ES-I3 (cell line): ENCODE results near the gene PRIMA1.

Experiments
- H3K36me3 ChIP-seq: 2 replicates; pipeline ENCODE4 v1.6.1; 2013; ENCODE audit warnings: mild to moderate bottlenecking, low read length, control low read depth, moderate library complexity; ENCODE audit not compliant: insufficient read depth
- H3K4me1 ChIP-seq: 2 replicates; pipeline ENCODE4 v1.6.1; 2013; ENCODE audit warnings: mild to moderate bottlenecking, control low read depth, low read length; ENCODE audit not compliant: insufficient read depth
- H3K9ac ChIP-seq: 2 replicates; pipeline ENCODE4 v1.6.1; 2013; ENCODE audit warnings: low read depth, mild to moderate bottlenecking, low read length, moderate library complexity
- H3K9me3 ChIP-seq: 2 replicates; pipeline ENCODE4 v1.6.1; 2013; ENCODE audit warnings: mild to moderate bottlenecking, low read length, moderate library complexity; ENCODE audit not compliant: control insufficient read depth, insufficient read depth

Gene PRIMA1

DNA sequence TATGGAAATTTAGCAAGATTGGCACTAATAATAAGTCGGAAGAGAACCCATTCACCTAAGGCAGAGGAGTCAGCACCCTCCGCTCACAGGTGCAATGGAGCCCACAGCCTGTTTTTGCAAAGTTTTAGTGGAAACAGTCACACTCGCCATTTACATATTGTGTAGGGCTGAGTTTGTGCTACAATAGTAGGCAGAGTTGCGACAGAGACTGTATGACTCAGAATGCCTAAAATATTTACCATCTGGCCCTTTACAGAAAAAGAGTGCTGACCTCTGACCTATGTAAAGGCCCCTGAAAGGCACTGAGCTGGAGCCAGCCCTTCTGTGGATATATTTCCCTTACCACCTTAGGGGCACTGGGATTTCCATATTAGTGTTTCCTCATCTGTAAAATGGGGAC is 79.0 kb downstream of the PRIMA1 start:
- Histone ChIP-seq H3K9ac (no peak overlapping the region), H3K9me3 (no peaks in the 10 kb centered on the region), H3K4me1 (peaks cover 18% of the 10 kb centered on the region; the same call in 1 of the 2 replicates), H3K36me3 (no peaks in the 10 kb centered on the region)

DNA sequence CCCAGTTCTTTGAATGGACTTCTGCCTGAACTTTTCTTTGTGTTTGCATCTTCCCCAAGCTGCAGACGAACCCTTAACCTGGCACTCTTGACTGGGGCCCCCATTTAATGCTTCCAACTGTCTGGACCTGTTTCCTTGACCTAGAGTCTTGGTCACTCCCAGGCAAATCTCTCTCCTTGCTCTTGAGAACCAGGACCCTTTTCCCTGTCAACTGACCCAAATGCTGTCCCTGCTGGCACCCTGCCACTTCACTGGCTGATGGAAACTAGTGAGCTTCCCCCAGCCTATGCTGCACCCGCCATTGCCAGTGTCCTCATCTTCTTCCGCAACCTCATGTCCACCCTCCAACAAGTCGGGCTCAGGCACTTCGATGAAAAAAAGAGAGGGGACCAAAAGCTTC is 79.5 kb downstream of the PRIMA1 start:
- H3K36me3 ChIP-seq = no peaks in the 10 kb centered on the region

DNA sequence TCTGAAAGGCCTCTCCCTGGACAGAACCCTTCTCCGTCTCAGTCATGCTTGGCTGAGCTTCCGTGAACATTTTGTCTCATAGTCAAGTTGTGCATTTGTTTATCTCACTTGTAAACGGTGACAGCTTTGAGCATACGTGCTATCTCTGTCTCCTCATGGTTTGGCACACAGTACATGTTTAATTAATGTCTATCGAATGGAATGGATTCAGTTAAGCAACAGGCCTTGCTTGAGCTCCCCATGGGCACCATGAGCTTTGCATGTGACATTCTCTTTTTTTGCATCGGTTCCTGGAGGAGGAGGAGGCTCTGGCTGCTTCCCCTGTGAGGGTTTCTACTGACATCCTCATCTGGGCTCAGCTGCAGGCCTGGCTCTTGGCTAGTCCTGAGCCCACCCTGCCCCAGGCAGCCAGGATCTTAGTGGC is 80.0 kb downstream of the PRIMA1 start:
- Histone ChIP-seq H3K9me3 (no peaks in the 10 kb centered on the region), H3K4me1 (peaks cover 18% of the 10 kb centered on the region; the same call in 1 of the 2 replicates), H3K36me3 (no peaks in the 10 kb centered on the region)

More for the DNA sequence above, 79.5 kb downstream of the PRIMA1 start:
- H3K9me3 ChIP-seq = no peaks in the 10 kb centered on the region
- H3K4me1 ChIP-seq = peaks cover 18% of the 10 kb centered on the region; the same call in 1 of the 2 replicates
- H3K9ac ChIP-seq = no peak overlapping the region

DNA sequence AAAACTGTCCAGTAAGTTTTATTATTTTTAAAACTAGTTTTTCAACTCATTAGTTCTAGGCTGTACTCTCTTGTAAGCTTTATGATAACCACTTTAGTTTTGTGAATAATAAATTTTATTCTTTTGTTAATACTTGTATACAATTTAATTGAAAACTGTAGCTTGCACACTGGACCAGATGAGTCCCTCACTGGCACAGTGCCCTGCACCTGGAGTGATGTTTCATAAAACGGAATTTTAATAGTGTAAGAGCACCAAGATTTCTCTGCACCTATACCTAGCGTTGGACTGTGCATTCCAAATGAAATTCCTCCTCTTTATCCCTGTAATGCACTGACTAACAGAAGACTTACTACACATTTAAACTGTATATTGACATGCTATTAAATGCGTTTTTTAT is 80.8 kb downstream of the PRIMA1 start:
- Histone ChIP-seq H3K4me1 (peaks cover 9% of the 10 kb centered on the region; the same call in 1 of the 2 replicates), H3K9ac (no peak overlapping the region), H3K9me3 (no peaks in the 10 kb centered on the region), H3K36me3 (no peaks in the 10 kb centered on the region)

More for the DNA sequence above, 80.0 kb downstream of the PRIMA1 start:
- H3K9ac ChIP-seq = no peak overlapping the region

DNA sequence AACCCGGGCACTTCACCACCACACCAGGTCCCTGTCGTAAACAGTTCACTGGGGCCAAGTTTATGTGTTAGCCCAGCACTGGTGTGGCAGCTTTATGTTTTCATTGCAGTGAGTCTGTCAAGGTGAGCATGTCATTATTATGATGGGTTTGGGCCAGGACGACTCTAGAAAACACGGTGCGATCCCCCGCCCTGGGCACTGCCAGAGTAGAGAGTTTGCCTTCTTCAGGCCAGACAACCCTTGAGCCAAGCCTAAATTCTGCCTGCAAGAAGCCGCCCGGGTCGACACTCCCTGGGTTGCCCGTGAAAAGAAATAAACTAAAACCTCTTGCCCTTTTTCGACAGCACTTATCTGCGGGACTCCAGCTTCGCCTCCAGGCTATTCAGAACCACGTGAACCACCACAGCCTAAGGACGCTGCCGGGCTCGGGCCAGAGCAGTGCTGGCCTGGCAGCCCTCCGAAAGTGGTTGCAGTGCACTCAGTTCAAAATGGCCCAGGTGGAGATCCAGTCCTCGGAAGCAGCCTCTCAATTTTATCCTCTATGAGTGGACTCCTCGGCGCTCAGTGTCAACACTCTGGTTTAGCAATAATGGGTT is 81.8 kb downstream of the PRIMA1 start:
- Histone ChIP-seq H3K4me1 (peaks cover 5% of the 10 kb centered on the region; the same call in 1 of the 2 replicates), H3K9me3 (no peaks in the 10 kb centered on the region), H3K36me3 (no peaks in the 10 kb centered on the region), H3K9ac (no peak overlapping the region)

DNA sequence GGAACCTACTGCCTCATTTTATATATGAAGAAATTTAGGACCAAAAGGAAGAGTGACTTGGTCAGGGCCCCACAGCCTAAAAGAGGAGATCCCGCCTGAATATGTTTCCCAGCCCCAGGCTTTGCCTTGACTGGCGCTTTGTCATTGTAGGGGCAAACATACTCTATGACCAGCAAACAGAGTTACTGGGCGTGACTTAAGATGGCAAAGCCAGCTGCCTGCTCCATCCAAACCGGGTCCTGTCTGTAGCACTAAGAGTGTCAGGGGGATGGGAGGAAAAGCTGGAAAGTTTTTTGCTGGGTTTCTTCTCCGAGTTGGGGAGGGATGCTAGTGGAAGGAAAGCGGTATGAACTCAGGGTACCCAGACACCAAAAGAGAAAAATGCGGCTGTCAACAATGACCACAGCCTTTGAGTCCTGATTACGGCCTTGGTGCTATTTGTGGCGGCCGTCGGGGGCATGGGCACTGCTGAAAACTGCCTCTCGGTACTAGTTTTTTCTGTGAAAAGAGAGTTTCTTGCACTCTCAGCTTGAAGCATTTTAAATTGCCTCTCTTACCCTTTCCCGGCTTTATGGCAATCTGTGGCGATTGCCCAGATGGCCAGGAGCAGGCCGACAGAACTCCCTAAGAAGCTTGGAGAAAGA is 82.7 kb downstream of the PRIMA1 start:
- Histone ChIP-seq H3K4me1 (peaks cover 5% of the 10 kb centered on the region; the same call in 1 of the 2 replicates), H3K9me3 (no peaks in the 10 kb centered on the region), H3K9ac (no peak overlapping the region), H3K36me3 (no peaks in the 10 kb centered on the region)

DNA sequence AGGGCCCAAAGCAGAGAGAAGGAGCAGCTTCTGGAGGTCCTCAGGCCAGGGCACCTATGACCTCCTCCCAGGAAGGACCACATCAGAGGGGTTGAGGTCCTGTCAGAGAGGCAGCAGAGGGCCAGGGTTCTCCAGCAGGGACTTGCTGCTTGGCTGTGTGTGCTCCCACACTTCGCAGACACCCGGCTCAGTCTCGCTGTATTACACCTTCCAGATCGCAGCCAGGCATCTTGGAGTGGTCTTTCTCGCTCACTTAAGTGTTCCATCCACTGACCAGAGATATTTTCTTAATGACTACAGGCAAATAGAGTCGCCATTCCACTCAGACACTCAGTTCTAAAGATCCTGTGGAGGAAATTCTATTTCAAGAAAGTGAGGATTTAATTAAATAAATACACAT is 84.3 kb downstream of the PRIMA1 start:
- no peaks in the 10 kb centered on the region for H3K36me3 ChIP-seq
- H3K9ac ChIP-seq = no peak overlapping the region
- H3K9me3 ChIP-seq = no peaks in the 10 kb centered on the region
- H3K4me1 ChIP-seq = no peaks in the 10 kb centered on the region

DNA sequence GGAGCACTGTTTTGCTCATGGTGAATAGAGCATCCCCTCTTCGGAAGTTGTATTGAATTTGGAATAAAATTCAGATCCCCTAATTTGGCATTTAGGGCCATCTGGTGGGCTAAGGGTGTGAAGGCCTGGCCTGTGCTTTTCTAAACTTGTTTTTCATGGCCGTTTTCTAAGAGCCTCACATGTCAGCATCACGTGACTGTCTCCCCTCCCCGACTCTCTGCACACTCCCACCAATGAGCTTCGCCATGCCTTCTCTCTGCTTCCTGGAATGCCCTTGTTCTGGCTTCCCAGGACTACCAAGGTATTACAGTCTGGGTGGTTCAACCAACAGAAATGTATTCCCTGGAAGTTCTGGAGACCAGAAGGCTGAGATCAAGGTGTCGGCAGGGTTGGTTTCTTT is 85.3 kb downstream of the PRIMA1 start:
- H3K9me3 ChIP-seq = no peaks in the 10 kb centered on the region
- no peaks in the 10 kb centered on the region for H3K4me1 ChIP-seq
- H3K9ac ChIP-seq = no peak overlapping the region
- no peaks in the 10 kb centered on the region for H3K36me3 ChIP-seq

DNA sequence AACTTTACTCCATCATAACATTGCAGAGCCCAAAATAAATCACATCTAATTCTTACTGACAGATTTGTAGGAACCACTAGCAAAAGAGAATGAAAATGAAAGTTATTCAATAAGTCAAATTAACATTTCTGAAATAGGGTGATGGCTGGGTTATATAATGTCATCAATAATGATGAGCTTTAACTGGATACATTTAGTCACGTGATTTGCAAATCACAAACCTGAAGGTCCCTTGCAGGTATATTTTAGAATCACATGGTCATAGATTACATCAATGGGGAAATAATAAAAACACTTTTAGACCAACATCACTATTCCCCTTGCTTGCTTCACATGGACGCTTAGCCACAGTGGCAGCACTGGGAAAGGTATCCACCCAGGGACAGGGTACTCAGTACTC is 86.7 kb downstream of the PRIMA1 start:
- Histone ChIP-seq H3K36me3 (no peaks in the 10 kb centered on the region), H3K9me3 (no peaks in the 10 kb centered on the region), H3K4me1 (no peaks in the 10 kb centered on the region), H3K9ac (no peak overlapping the region)

DNA sequence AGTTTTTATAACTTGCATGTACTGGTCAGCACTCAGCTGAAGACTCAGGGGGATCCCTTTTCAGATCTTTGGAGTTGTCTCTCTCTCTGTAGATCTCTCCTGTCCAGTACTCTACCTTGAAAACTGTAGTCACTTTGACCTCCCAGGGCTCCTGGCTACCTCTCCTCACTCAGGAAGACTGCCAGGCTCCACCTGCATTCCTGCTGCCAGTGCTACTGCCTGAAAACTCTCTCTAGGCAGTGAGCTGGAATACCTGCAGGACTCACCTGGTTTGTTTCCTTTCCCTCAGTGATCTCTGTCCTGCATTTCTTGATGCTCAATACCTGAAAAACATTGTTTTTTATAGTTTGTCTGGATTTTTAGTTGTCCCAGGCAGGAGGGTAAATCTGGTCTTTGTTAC is 87.4 kb downstream of the PRIMA1 start:
- H3K36me3 ChIP-seq = no peaks in the 10 kb centered on the region
- H3K9me3 ChIP-seq = no peaks in the 10 kb centered on the region
- no peaks in the 10 kb centered on the region for H3K4me1 ChIP-seq
- no peak overlapping the region for H3K9ac ChIP-seq

DNA sequence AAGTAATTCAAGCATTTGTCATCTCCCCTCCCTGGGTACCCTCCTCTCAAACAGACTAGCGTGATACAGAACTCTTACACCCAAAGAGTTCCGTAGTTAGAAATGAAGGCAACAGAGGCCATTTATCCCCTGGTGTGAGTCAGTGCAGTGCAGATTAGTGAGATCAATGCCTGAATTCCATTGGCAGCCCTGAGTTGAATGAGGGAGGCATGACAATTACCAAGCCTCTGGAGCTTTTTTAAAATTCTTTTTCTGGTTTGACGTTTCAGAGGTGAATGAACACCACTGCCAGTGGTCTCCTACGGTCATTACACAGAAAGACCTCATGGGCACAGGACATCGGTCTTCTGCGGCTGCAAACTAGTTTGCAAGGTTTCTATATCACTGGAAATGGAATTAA is 94.4 kb downstream of the PRIMA1 start:
- H3K36me3 ChIP-seq = no peaks in the 10 kb centered on the region
- H3K9me3 ChIP-seq = no peaks in the 10 kb centered on the region
- peaks cover 23% of the 10 kb centered on the region for H3K4me1 ChIP-seq
- no peak overlapping the region for H3K9ac ChIP-seq

DNA sequence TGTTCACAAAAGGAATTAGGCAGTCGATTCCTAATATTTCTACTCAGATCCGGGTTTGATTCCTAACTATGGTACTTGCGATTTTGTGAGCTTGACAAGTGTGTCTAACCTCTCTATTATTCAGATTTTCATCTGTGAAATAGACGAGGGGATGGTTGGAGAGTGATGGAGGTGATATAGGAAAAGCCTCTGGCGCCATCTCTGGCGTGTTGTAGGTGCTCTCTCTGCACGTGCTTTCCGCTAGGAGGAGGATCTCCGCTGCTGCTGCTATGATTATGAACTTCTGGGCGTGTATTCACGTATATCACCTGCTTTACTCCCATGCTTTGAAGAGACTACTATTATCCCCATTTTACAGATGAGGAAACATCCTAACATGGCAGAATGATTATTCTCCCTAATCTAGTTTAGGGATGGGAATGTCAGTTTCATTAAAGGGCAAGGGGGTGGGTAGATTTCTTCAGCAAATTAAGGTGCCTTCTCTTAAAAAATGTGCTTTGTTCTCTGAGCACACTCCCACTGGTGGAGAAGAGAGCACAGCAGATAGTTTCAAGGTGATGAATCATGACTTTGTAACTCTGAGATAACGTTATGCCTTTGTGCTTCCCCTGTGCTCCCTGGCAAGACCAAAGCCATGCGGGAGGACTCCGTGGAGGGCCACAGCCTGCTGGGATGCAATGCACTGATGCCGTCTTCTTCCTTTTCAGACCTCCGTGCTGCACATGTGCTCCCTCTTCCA is 97.1 kb downstream of the PRIMA1 start:
- Histone ChIP-seq H3K9ac (no peak overlapping the region), H3K4me1 (peaks cover 44% of the 10 kb centered on the region), H3K9me3 (no peaks in the 10 kb centered on the region), H3K36me3 (no peaks in the 10 kb centered on the region)

DNA sequence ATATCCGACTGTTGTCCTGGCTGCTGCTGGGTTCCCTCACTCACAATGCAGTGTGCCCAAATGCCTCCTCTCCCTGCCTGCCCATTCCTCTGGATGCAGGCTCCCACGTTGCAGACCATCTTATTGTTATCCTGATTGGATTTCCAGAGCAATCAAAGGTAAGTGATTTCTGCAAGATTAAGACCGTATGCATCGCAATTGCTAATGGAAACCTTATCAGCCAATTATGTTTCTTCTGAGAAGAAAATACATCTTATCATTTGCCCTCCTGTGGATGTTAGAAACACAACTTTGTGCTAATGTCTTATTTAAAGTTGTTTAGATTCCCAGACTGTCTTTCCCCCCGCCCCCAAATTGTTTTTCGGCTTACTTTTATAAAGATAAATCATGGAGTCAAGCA is 98.1 kb downstream of the PRIMA1 start:
- Histone ChIP-seq H3K36me3 (no peaks in the 10 kb centered on the region), H3K9ac (no peak overlapping the region), H3K4me1 (peaks cover 47% of the 10 kb centered on the region), H3K9me3 (no peaks in the 10 kb centered on the region)

DNA sequence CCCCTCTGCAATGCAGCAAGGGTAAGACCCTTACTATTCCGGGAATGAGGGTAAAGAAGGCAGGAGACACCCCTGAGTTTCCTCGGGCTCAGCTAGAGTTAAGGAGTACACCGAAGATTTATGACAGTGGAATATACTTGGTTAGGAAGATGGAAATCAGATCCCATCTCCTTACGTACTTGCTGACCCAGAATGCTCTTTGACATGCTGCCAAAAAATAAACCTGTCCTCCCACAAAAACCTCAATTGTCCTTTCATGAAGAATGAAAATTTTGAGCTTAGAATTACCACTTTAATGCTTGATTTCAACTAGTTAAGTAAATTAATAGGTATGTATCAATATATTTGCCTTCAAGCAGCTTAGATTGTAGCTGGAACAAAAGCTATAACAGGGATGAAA is 99.5 kb downstream of the PRIMA1 start:
- Histone ChIP-seq H3K36me3 (no peaks in the 10 kb centered on the region), H3K9ac (no peak overlapping the region)

DNA sequence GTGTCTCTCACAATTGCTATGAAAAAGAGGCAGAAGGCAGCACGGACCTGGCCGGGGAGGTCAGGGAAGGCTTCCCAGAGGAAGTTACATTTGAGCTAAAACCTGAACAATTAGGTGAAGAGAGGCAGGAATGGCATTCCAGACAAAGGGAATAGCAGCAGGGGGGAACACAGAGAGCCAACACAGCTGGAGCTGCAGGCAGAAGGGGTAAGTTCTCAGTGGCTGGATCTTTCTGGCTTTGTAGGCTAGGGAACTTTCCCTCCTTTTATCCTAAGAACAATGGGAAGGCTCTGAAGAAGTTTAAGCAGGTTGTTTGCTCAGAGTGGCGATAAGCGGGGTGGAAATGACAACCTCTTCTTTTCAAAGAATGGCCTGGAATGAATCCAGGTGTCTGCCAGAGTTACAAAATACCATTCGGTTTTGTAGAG is 100.0 kb downstream of the PRIMA1 start:
- Histone ChIP-seq H3K9me3 (no peaks in the 10 kb centered on the region), H3K36me3 (no peaks in the 10 kb centered on the region), H3K9ac (peak overlapping the region; percentile 3; the same call in 1 of the 2 replicates), H3K4me1 (peaks cover 35% of the 10 kb centered on the region)

More for the DNA sequence above, 99.5 kb downstream of the PRIMA1 start:
- Histone ChIP-seq H3K9me3 (no peaks in the 10 kb centered on the region), H3K4me1 (peaks cover 40% of the 10 kb centered on the region)
